ENCODE data around the gene SREBF1. TPM values are rescaled to one million over a fixed set of nuclear protein-coding genes. Genes with fewer than 3 reads are reported as not detected.

The SREBF1 gene
- total and polyA plus RNA-seq, 2 of the 8 experiments (the other 6 are each of a cell fraction or from before 2014, with no cell fraction given), result 28.6 to 70.8 TPM

GRCh38 chr17:17779015-17779611, 57.7 kb downstream of the SREBF1 start:
- no peaks in the 10 kb centered on the region for H3K79me2 ChIP-seq (ENCODE audit: control insufficient read depth in 1 of 2, insufficient read depth in 2 of 2, low read length in 2 of 2)
- 0 out of 2 replicates have a peak overlapping the region, but pooled peaks have one; percentile 72 for H2BK15ac ChIP-seq (ENCODE audit: low read length)
- CTCF ChIA-PET (ENCODE audit: partially characterized antibody), result interaction anchor here (0.8 to 3.3 kb wide), 13 partner anchors 11 to 99 kb away, joined by 3 to 12 read pairs (median 4); no protein-coding TSS in a partner anchor
- no peak overlapping the region for H2BK20ac ChIP-seq (ENCODE audit: low read length)
- POLR2A ChIA-PET (ENCODE audit: partially characterized antibody), result interaction anchor here (0.7 kb wide), 1 partner anchor 14 kb away, joined by 3 read pairs; no protein-coding TSS in a partner anchor
- H3K27me3 ChIP-seq (replicated peaks in 1 of 4; ENCODE audit: control insufficient read depth in 3 of 4, extremely low read depth in 1 of 4, insufficient read depth in 3 of 4, low read length in 3 of 4), result peaks cover 0 to 14% (median 2%) of the 10 kb centered on the region in 4 experiments; a peak in 3 of 7 replicates
- H3K4ac ChIP-seq (replicated peaks; ENCODE audit: insufficient read length, low read depth, low read length), result no peak overlapping the region
- DNase-seq (ENCODE audit: low read depth in 1 of 2, low spot score in 2 of 2) (no peak), FAIRE-seq (no peak)
- no peak overlapping the region for H3K4me3 ChIP-seq (ENCODE audit: extremely low read depth in 1 of 4, insufficient read depth in 2 of 4, low read depth in 3 of 4, low read length in 4 of 4)
- no peak overlapping the region for H3K27ac ChIP-seq (ENCODE audit: low read depth, low read length)
- no peak overlapping the region for H3K23ac ChIP-seq (ENCODE audit: insufficient read length)
- H3K56ac ChIP-seq (replicated peaks; ENCODE audit: insufficient read length, low read depth, low read length), result no peak overlapping the region
- H2BK12ac ChIP-seq (ENCODE audit: low read depth, low read length), result no peak overlapping the region
- H2BK120ac ChIP-seq (replicated peaks; ENCODE audit: low read depth, low read length), result no peak overlapping the region
- peak overlapping the region; percentile 42 for H4K91ac ChIP-seq (replicated peaks; ENCODE audit: insufficient read length, low read length)
- no peak overlapping the region for H3K4me2 ChIP-seq (ENCODE audit: insufficient read depth in 1 of 2, low read depth in 2 of 2, low read length in 2 of 2)
- H4K20me1 ChIP-seq (replicated peaks in 1 of 2; ENCODE audit: control insufficient read depth in 1 of 2, insufficient read depth in 2 of 2, low read length in 2 of 2), result peaks cover 0 to 1% of the 10 kb centered on the region in 2 experiments
- H3K9me3 ChIP-seq (ENCODE audit: insufficient read depth in 2 of 2, low read depth in 1 of 2, low read length in 1 of 2), result no peaks in the 10 kb centered on the region
- H4K5ac ChIP-seq (ENCODE audit: insufficient read length, low read depth, low read length), result no peak overlapping the region
- no peak overlapping the region; the same call in 1 of the 2 replicates for H3K18ac ChIP-seq (ENCODE audit: extremely low read depth, low read length)
- H3K14ac ChIP-seq (ENCODE audit: insufficient read length), result no peak overlapping the region
- H2AK5ac ChIP-seq (ENCODE audit: low read depth, low read length), result 0 out of 2 replicates have a peak overlapping the region, but pooled peaks have one; percentile 65
- no peaks in the 10 kb centered on the region for H3K79me1 ChIP-seq (ENCODE audit: low read depth, low read length)
- H3K4me1 ChIP-seq (replicated peaks in 1 of 4; ENCODE audit: control insufficient read depth in 3 of 4, insufficient read depth in 4 of 4, low read length in 3 of 4), result peaks cover 10 to 24% (median 17%) of the 10 kb centered on the region in 4 experiments
- no peak overlapping the region for H2BK5ac ChIP-seq (ENCODE audit: low read depth, low read length)
- H3K9ac ChIP-seq (replicated peaks in 1 of 4; ENCODE audit: extremely low read depth in 1 of 4, low read depth in 3 of 4, low read length in 3 of 4), result no peak overlapping the region; a peak in 1 of 7 replicates
- WGBS, 2 experiments (ENCODE audit: extremely low coverage in 1 of 2, insufficient coverage in 1 of 2, insufficient read length in 1 of 2, insufficient replicate concordance in 2 of 2, low coverage in 1 of 2, low lambda C conversion rate in 2 of 2, missing lambda C conversion rate in 1 of 2), result 75% methylated on average over 16 of the region's 16 CpGs; no CpG with 5 or more reads in 1 of the 2 experiments
- peaks cover 15% of the 10 kb centered on the region; the same call in 1 of the 2 replicates for H3K23me2 ChIP-seq (ENCODE audit: low read depth, low read length)
- no peaks in the 10 kb centered on the region for H3K36me3 ChIP-seq (ENCODE audit: control insufficient read depth in 2 of 4, insufficient read depth in 4 of 4, low read length in 3 of 4)
- no peak overlapping the region for H2AFZ ChIP-seq (ENCODE audit: low read length)
- no peak overlapping the region; the same call in 1 of the 2 replicates for H4K8ac ChIP-seq (ENCODE audit: extremely low read depth, insufficient read depth, low read length)
- no peak for TF ChIP-seq GABPA (IDR thresholded peaks at IDR 0.05; ENCODE audit: borderline replicate concordance, insufficient read depth, low read length)
- TF ChIP-seq HDAC6 (IDR thresholded peaks at IDR 0.05; ENCODE audit: low read depth, low read length), result no peak
- no peak for TF ChIP-seq TAF7 (optimal IDR thresholded peaks at IDR 0.05; ENCODE audit: borderline replicate concordance, low read depth, low read length)
- no peak for TF ChIP-seq CTCF (IDR thresholded peaks at IDR 0.05; ENCODE audit: control extremely low read depth in 1 of 3, insufficient read depth in 1 of 3, low read depth in 1 of 3, low read length in 3 of 3)
- TF ChIP-seq MAFK (IDR thresholded peaks at IDR 0.05; ENCODE audit: low read depth, low read length), result no peak
- TF ChIP-seq SAP30 (IDR thresholded peaks at IDR 0.05; ENCODE audit: insufficient read depth, insufficient replicate concordance, low read length), result no peak
- no peak for TF ChIP-seq KDM1A (IDR thresholded peaks at IDR 0.05; ENCODE audit: borderline replicate concordance, low read length)
- TF ChIP-seq POLR2AphosphoS5 (IDR thresholded peaks at IDR 0.05; ENCODE audit: low read depth, low read length), result no peak
- no peak for TF ChIP-seq POLR2A (IDR thresholded peaks at IDR 0.05; ENCODE audit: control extremely low read depth in 1 of 2, low read depth in 2 of 2, low read length in 2 of 2)
- TF ChIP-seq NRF1 (IDR thresholded peaks at IDR 0.05; ENCODE audit: low read depth, low read length), result no peak
